Kasumi-1 (cell line): ENCODE data around the gene PHC2.

Experiments
- DNase-seq, 2 experiments: peaks; one replicate each; lab custom pipeline; 2025; lab: John Stamatoyannopoulos, UW

PHC2 gene

GRCh38 chr1:33369764-33370163, 61.1 kb downstream of the PHC2 start:
- DNase-seq = no peak

GRCh38 chr1:33369081-33369480, 61.8 kb downstream of the PHC2 start:
- DNase-seq = no peak

GRCh38 chr1:33368431-33368830, 62.5 kb downstream of the PHC2 start:
- no peak for DNase-seq

- peak; percentile 67 to 69 for DNase-seq
These were observed 63.1 kb downstream of the PHC2 start for GRCh38 chr1:33367485-33368405.

GRCh38 chr1:33366762-33367484, 64.0 kb downstream of the PHC2 start:
- no peak for DNase-seq

- DNase-seq = no peak
These were observed 65.3 kb downstream of the PHC2 start for GRCh38 chr1:33365560-33365997.

- no peak for DNase-seq
These were observed 66.4 kb downstream of the PHC2 start for GRCh38 chr1:33364565-33364918.

- DNase-seq = no peak
These were observed 67.4 kb downstream of the PHC2 start for GRCh38 chr1:33363470-33363861.

GRCh38 chr1:33363021-33363420, 67.9 kb downstream of the PHC2 start:
- no peak for DNase-seq

- peak; percentile 70 to 77 for DNase-seq
These were observed 69.2 kb downstream of the PHC2 start for GRCh38 chr1:33361532-33362235.

GRCh38 chr1:33360367-33360766, 70.5 kb downstream of the PHC2 start:
- no peak for DNase-seq

- DNase-seq = no peak
These were observed 71.0 kb downstream of the PHC2 start for GRCh38 chr1:33359931-33360330.

GRCh38 chr1:33358795-33359503, 71.9 kb downstream of the PHC2 start:
- no peak for DNase-seq

- DNase-seq = no peak
These were observed 72.6 kb downstream of the PHC2 start for GRCh38 chr1:33358114-33358794.

GRCh38 chr1:33357099-33357498, 73.8 kb downstream of the PHC2 start:
- DNase-seq = no peak

GRCh38 chr1:33354707-33355316, 76.1 kb downstream of the PHC2 start:
- no peak for DNase-seq

GRCh38 chr1:33353531-33353930, 77.4 kb downstream of the PHC2 start:
- DNase-seq = no peak

GRCh38 chr1:33351281-33351660, 79.6 kb downstream of the PHC2 start:
- no peak for DNase-seq

- no peak for DNase-seq
These were observed 80.1 kb downstream of the PHC2 start for GRCh38 chr1:33350611-33351280.
